Measurements from ENCODE around the gene SMAD7. TPM values are rescaled to one million over a fixed set of nuclear protein-coding genes. Genes with fewer than 3 reads are reported as not detected.

The SMAD7 gene
- total and polyA plus RNA-seq, 10 of the 15 experiments (the other 5 are each of a cell fraction or from before 2014, with no cell fraction given), result 1.3 to 22.5 (median 8.0) TPM

- Histone ChIP-seq H3K27ac (ENCODE audit: control insufficient read depth, insufficient read depth) (peak overlapping the region; percentile 71), H3K4me3 (peak overlapping the region; percentile 92), H3K9ac (ENCODE audit: control insufficient read depth, insufficient read depth, low read length) (peak overlapping the region; percentile 81), H3K4me1 (ENCODE audit: control insufficient read depth, insufficient read depth, low read length) (peaks cover 16% of the 10 kb centered on the region), H4K20me1 (ENCODE audit: control insufficient read depth, insufficient read depth) (peaks cover 4% of the 10 kb centered on the region; the same call in 1 of the 2 replicates), H3K9me3 (replicated peaks; ENCODE audit: control insufficient read depth, insufficient read depth, low read length) (no peaks in the 10 kb centered on the region), H3K79me2 (ENCODE audit: control insufficient read depth, insufficient read depth, low read length) (peaks cover 90% of the 10 kb centered on the region), H3K4me2 (ENCODE audit: control insufficient read depth, insufficient read depth) (peak overlapping the region; percentile 93), H3K27me3 (replicated peaks in 1 of 2; ENCODE audit: control insufficient read depth in 2 of 2, insufficient read depth in 2 of 2, low read length in 1 of 2) (no peaks in the 10 kb centered on the region), H2AFZ (ENCODE audit: control insufficient read depth, low read depth, low read length) (no peak overlapping the region), H3K36me3 (ENCODE audit: control insufficient read depth in 2 of 2, insufficient read depth in 2 of 2, low read length in 1 of 2) (peaks cover 0 to 9% of the 10 kb centered on the region in 2 experiments)
- ChIA-PET SMC1A (ENCODE audit: uncharacterized antibody, unreplicated experiment) (interaction anchor here (0.9 to 5.8 kb wide), 13 partner anchors 11 to 214 kb away, joined by 3 to 55 read pairs (median 9); no protein-coding TSS in a partner anchor), POLR2A (interaction anchor here (0.7 to 7.5 kb wide), 10 partner anchors 9 to 146 kb away, joined by 3 to 71 read pairs (median 3); no protein-coding TSS in a partner anchor), CTCF (interaction anchor here (1.0 to 2.6 kb wide), 10 partner anchors 11 to 230 kb away, joined by 3 to 14 read pairs (median 4); no protein-coding TSS in a partner anchor), RAD21 (ENCODE audit: unreplicated experiment) (interaction anchor here (0.6 to 4.9 kb wide), 11 partner anchors 9 to 231 kb away, joined by 3 to 41 read pairs (median 5); no protein-coding TSS in a partner anchor)
- ATAC-seq, result no peak
- TF ChIP-seq ATF7 (IDR thresholded peaks at IDR 0.05; ENCODE audit: low read depth) (no peak), HDAC2 (IDR thresholded peaks at IDR 0.05) (no peak), NKRF (conservative IDR thresholded peaks at IDR 0.05) (no peak), ETV6 (conservative IDR thresholded peaks at IDR 0.05 in 1 of 2, IDR thresholded peaks at IDR 0.05 in 1 of 2; ENCODE audit: borderline replicate concordance in 1 of 2, low read depth in 1 of 2) (no peak), MTA2 (IDR thresholded peaks at IDR 0.05; ENCODE audit: low read depth) (no peak), SIN3A (IDR thresholded peaks at IDR 0.05; ENCODE audit: low read depth, low read length) (peak; percentile 61; the same call in 1 of the 2 replicates), KAT2A (conservative IDR thresholded peaks at IDR 0.05; ENCODE audit: control insufficient read depth, low read depth, low read length) (no peak), LARP7 (IDR thresholded peaks at IDR 0.05) (no peak), ELK1 (IDR thresholded peaks at IDR 0.05; ENCODE audit: low read depth, low read length) (no peak), PML (IDR thresholded peaks at IDR 0.05; ENCODE audit: low read length) (no peak), NFYB (IDR thresholded peaks at IDR 0.05; ENCODE audit: insufficient read depth, low read depth, low read length) (no peak), CBFB (IDR thresholded peaks at IDR 0.05; ENCODE audit: low read depth) (no peak), NFXL1 (IDR thresholded peaks at IDR 0.05; ENCODE audit: borderline replicate concordance) (no peak), WRNIP1 (IDR thresholded peaks at IDR 0.05; ENCODE audit: borderline replicate concordance, low read depth, low read length) (peak; percentile 32; the same call in 1 of the 2 replicates), JUND (IDR thresholded peaks at IDR 0.05; ENCODE audit: low read depth, low read length) (no peak)
- TF ChIP-seq, protein P1, sequence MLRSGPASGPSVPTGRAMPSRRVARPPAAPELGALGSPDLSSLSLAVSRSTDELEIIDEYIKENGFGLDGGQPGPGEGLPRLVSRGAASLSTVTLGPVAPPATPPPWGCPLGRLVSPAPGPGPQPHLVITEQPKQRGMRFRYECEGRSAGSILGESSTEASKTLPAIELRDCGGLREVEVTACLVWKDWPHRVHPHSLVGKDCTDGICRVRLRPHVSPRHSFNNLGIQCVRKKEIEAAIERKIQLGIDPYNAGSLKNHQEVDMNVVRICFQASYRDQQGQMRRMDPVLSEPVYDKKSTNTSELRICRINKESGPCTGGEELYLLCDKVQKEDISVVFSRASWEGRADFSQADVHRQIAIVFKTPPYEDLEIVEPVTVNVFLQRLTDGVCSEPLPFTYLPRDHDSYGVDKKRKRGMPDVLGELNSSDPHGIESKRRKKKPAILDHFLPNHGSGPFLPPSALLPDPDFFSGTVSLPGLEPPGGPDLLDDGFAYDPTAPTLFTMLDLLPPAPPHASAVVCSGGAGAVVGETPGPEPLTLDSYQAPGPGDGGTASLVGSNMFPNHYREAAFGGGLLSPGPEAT (IDR thresholded peaks at IDR 0.05; ENCODE audit: low read depth), result no peak
- no TSS peak for BruUV-seq (replicated peaks)
- DNase-seq (ENCODE audit: low read depth, low spot score), result no peak
- WGBS (ENCODE audit: insufficient coverage, insufficient replicate concordance, low lambda C conversion rate, missing lambda C conversion rate), result 0% methylated on average over 3 of the region's 3 CpGs
- no peak for FAIRE-seq
- in situ Hi-C loops (cut with MboI) (loop anchor here (10.0 to 25.0 kb wide), 2 partner anchors 227 to 1340 kb away; partner anchors contain the start of genes CXXC1 and MBD1), intact Hi-C loops (cut with micrococcal nuclease; ENCODE audit: unreplicated experiment) (loop anchor here (5.0 kb wide), 1 partner anchor 215 kb away; no protein-coding TSS in a partner anchor)
Measured at GRCh38 chr18:48947560-48947959, 3.2 kb downstream of the SMAD7 start.
